Measurements from ENCODE around the gene TTLL13. TPM values are rescaled to one million over a fixed set of nuclear protein-coding genes. Genes with fewer than 3 reads are reported as not detected.

Gene TTLL13
- total RNA-seq, 1 donor from 2014 or later = 0.19 TPM

GRCh38 chr15:90233387-90234095, 15.8 kb upstream of the TTLL13 start, which contains the start of gene CIB1:
Gene CIB1, minus strand, starts transcription at chr15:90233941. Its CDS starts 56 bp downstream, at chr15:90233885.
- H3K27ac Mint-ChIP-seq (ENCODE audit: unreplicated experiment) = no peak within 1 kb of the TSS
- peak; percentile 83 for DNase-seq (ENCODE audit: low read depth, low spot score)
- H3K4me1 Mint-ChIP-seq = peaks cover 15% of the 10 kb centered on the region
- H3K4me3 Mint-ChIP-seq = peak within 1 kb of the TSS; percentile 88
- TF ChIP-seq, protein P1, sequence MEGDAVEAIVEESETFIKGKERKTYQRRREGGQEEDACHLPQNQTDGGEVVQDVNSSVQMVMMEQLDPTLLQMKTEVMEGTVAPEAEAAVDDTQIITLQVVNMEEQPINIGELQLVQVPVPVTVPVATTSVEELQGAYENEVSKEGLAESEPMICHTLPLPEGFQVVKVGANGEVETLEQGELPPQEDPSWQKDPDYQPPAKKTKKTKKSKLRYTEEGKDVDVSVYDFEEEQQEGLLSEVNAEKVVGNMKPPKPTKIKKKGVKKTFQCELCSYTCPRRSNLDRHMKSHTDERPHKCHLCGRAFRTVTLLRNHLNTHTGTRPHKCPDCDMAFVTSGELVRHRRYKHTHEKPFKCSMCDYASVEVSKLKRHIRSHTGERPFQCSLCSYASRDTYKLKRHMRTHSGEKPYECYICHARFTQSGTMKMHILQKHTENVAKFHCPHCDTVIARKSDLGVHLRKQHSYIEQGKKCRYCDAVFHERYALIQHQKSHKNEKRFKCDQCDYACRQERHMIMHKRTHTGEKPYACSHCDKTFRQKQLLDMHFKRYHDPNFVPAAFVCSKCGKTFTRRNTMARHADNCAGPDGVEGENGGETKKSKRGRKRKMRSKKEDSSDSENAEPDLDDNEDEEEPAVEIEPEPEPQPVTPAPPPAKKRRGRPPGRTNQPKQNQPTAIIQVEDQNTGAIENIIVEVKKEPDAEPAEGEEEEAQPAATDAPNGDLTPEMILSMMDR (conservative IDR thresholded peaks at IDR 0.05) = peak; percentile 53
- peaks cover 5% of the 10 kb centered on the region for H3K36me3 Mint-ChIP-seq (ENCODE audit: low read depth)
- H3K9me3 Mint-ChIP-seq = no peaks in the 10 kb centered on the region
- no peaks in the 10 kb centered on the region for H3K27me3 Mint-ChIP-seq (ENCODE audit: low read depth)

DNA sequence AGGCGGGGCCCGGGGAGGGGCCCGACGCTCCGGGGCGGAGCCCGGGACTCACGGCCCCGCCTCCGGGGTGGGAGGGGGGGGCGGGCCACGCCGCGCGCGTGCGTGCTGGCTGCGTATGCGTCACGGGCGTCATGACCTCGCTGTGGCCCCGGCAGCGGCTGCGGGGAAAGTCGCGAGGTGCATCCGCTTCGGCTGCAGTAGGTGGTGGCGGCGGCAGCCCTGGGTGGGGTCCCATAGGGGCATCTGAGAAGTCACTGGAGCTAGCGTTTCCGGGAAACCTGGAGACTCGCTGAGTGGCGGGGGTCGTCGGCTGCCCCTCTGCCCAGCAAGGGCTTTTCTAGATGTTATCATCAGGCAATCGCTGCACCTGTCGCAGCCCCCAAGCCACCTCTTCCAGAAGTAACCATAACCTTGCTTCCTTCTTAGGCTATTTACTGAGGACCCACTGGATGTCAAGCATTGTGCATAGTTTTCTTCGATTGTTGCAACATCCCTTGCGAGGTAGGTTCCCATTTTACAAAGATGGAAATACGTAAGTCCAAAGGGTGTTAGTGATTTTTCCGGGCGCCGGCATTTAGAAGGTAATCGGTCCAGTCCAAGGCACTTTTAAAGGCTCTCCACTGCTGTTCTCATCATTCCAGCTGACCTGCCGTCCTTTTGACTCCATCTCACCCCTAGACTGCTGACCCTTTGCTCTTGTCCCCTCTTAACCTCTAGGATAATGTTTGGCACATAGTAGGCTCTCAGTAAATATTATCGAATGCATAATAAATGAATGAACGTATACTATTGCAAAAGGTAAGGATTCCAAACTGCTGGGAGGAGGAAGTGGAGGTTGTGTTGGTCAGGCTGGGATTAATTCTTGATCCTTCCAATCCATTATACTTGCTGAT, 15.0 kb upstream of the TTLL13 start, which contains the start of gene GDPGP1:
Gene GDPGP1, plus strand, starts transcription at position 114 of the 893 bp plus-strand sequence. CDS start 6,700 bp downstream, outside the sequence.
- H3K27ac Mint-ChIP-seq (ENCODE audit: unreplicated experiment) = no peak within 1 kb of the TSS
- peaks cover 3% of the 10 kb centered on the region for H3K36me3 Mint-ChIP-seq (ENCODE audit: low read depth)
- H3K4me1 Mint-ChIP-seq = peaks cover 15% of the 10 kb centered on the region
- TF ChIP-seq, protein P1 (conservative IDR thresholded peaks at IDR 0.05) = no peak
- no peaks in the 10 kb centered on the region for H3K27me3 Mint-ChIP-seq (ENCODE audit: low read depth)
- H3K4me3 Mint-ChIP-seq = peak within 1 kb of the TSS; percentile 88
- no peak for DNase-seq (ENCODE audit: low read depth, low spot score)
- no peaks in the 10 kb centered on the region for H3K9me3 Mint-ChIP-seq

DNA sequence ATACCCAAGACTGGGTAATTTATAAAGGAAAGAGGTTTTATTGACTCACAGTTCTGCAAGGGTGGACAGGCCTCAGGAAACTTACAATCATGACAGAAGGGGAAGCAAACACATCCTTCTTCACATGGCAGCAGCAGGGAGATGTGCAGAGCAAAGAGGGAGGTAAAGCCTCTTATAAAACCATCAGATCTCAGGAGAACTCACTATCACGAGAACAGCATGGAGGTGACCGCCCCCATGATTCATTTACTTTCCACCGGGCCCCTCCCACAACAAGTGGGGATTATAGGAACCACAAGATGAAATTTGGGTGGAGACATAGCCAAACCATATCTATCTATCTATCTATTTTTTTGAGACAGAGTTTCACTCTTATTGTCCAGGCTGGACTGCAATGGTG, 10.0 kb upstream of the TTLL13 start:
- Mint-ChIP-seq H3K9me3 (no peaks in the 10 kb centered on the region), H3K4me3 (no peak overlapping the region), H3K27ac (ENCODE audit: unreplicated experiment) (no peak overlapping the region), H3K4me1 (peaks cover 8% of the 10 kb centered on the region), H3K27me3 (ENCODE audit: low read depth) (no peaks in the 10 kb centered on the region), H3K36me3 (ENCODE audit: low read depth) (no peaks in the 10 kb centered on the region)
- TF ChIP-seq, protein P1 (conservative IDR thresholded peaks at IDR 0.05) = no peak
- DNase-seq (ENCODE audit: low read depth, low spot score) = no peak

- H3K27me3 Mint-ChIP-seq (ENCODE audit: low read depth) = no peaks in the 10 kb centered on the region
- no peak for DNase-seq (ENCODE audit: low read depth, low spot score)
- no peaks in the 10 kb centered on the region for H3K9me3 Mint-ChIP-seq
- no peak overlapping the region for H3K4me3 Mint-ChIP-seq
- H3K4me1 Mint-ChIP-seq = no peaks in the 10 kb centered on the region
- TF ChIP-seq, protein P1 (conservative IDR thresholded peaks at IDR 0.05) = no peak
- no peak overlapping the region for H3K27ac Mint-ChIP-seq (ENCODE audit: unreplicated experiment)
- H3K36me3 Mint-ChIP-seq (ENCODE audit: low read depth) = no peaks in the 10 kb centered on the region
These were observed 8.5 kb upstream of the TTLL13 start for GRCh38 chr15:90240856-90241255.

DNA sequence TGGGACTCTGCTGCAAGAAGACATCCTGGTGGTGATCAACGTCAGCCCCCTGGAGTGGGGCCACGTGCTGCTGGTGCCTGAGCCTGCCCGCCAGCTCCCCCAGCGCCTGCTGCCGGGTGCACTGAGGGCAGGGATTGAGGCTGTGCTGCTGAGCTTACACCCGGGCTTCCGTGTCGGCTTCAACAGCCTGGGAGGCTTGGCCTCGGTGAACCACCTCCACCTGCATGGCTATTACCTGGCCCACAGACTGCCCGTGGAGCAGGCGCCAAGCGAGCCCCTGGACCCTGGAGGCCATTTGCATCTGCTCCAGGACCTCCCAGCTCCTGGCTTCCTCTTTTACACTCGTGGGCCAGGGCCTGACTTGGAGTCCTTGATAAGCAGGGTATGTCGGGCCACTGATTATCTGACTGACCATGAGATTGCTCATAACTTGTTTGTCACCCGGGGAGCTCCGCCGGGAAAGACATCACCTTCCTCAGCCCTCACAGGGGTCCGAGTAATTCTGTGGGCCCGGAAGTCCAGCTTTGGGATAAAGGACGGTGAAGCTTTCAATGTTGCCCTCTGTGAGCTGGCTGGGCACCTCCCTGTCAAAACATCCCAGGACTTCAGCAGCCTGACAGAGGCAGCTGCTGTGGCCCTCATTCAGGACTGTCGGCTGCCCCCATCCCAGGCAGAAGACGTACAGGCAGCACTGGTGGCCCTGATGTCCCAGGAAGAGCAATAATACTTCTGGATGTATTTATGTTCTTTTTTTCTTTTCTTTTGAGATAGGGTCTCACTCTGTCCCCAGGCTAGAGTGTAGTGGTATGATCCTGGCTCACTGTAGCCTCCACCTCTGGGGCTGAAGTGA, 7.8 kb upstream of the TTLL13 start:
- no peaks in the 10 kb centered on the region for H3K4me1 Mint-ChIP-seq
- H3K9me3 Mint-ChIP-seq = no peaks in the 10 kb centered on the region
- H3K27me3 Mint-ChIP-seq (ENCODE audit: low read depth) = no peaks in the 10 kb centered on the region
- H3K36me3 Mint-ChIP-seq (ENCODE audit: low read depth) = no peaks in the 10 kb centered on the region
- TF ChIP-seq, protein P1 (conservative IDR thresholded peaks at IDR 0.05) = no peak
- no peak overlapping the region for H3K4me3 Mint-ChIP-seq
- no peak overlapping the region for H3K27ac Mint-ChIP-seq (ENCODE audit: unreplicated experiment)
- DNase-seq (ENCODE audit: low read depth, low spot score) = no peak

All from neural crest cell (in vitro differentiated cells).